IMR-90 (cell line): ENCODE results near the gene LCE1E. TPM values are rescaled to one million over a fixed set of nuclear protein-coding genes. Genes with fewer than 3 reads are reported as not detected.

Source experiments
- ATAC-seq: fragments of 200-7000 bp; cut with Tn5 transposase; 2 replicates; pipeline ENCODE4 v1.9.1; 2020; ENCODE audit warnings: low read depth, mild to moderate bottlenecking, moderate library complexity
- BruUV-seq: library from RNA; stranded (reverse); fragments of 400-500 nt; replicated peaks from 2 replicates; lab custom pipeline; 2021; lab: Mats Ljungman, UMichigan
- CTCF ChIA-PET: fragments of 300-600 bp; formaldehyde crosslinking; extraction: SDS; loops from one replicate; lab custom pipeline; 2021; ENCODE audit warnings: antibody characterized with exemption; lab: Yijun Ruan, JAX
- POLR2A ChIA-PET: fragments of 300-600 bp; sonication (Branson Sonifier 250); formaldehyde crosslinking; loops from one replicate; lab custom pipeline; 2022; ENCODE audit warnings: antibody characterized with exemption; ENCODE audit not compliant: unreplicated experiment; lab: Charles Lee
- DNase-seq: peaks from one replicate; pipeline ENCODE4 v3.0.0; 2013
- H2AFZ ChIP-seq: replicated peaks from 2 replicates; pipeline ENCODE3; 2013; ENCODE audit warnings: low read length, mild to moderate bottlenecking; ENCODE audit not compliant: poor library complexity
- H2AK5ac ChIP-seq: 2 replicates; pipeline ENCODE4 v1.6.1; 2013; ENCODE audit warnings: low read depth, low read length, inconsistent platforms
- H2AK9ac ChIP-seq: replicated peaks from 2 replicates; pipeline ENCODE3; 2013; ENCODE audit warnings: mild to moderate bottlenecking, low read depth, low read length, moderate library complexity; ENCODE audit not compliant: poor library complexity
- H2BK120ac ChIP-seq: 2 replicates; pipeline ENCODE4 v1.6.1; 2013; ENCODE audit warnings: low read depth, low read length, inconsistent platforms
- H2BK15ac ChIP-seq: 3 replicates; pipeline ENCODE4 v1.6.1; 2013; ENCODE audit warnings: low read depth, low read length, inconsistent platforms
- H2BK20ac ChIP-seq: 2 replicates; pipeline ENCODE4 v1.6.1; 2013; ENCODE audit warnings: low read depth, mild to moderate bottlenecking, inconsistent platforms, low read length, moderate library complexity
- H2BK5ac ChIP-seq: 2 replicates; pipeline ENCODE4 v1.6.1; 2013; ENCODE audit warnings: mild to moderate bottlenecking, low read depth, low read length, inconsistent platforms; ENCODE audit not compliant: poor library complexity, severe bottlenecking
- H3K14ac ChIP-seq: replicated peaks from 2 replicates; pipeline ENCODE4 v1.6.1; 2013; ENCODE audit warnings: low read depth, low read length, inconsistent platforms
- H3K18ac ChIP-seq: 2 replicates; pipeline ENCODE4 v1.6.1; 2013; ENCODE audit warnings: low read depth, low read length, control low read depth
- H3K23ac ChIP-seq: 2 replicates; pipeline ENCODE4 v1.6.1; 2013; ENCODE audit warnings: low read depth, low read length, inconsistent platforms
- H3K27ac ChIP-seq: 2 replicates; pipeline ENCODE4 v1.5.1; 2013; ENCODE audit warnings: mild to moderate bottlenecking, control low read depth, low read length; ENCODE audit not compliant: insufficient read depth
- H3K27me3 ChIP-seq: 2 replicates; pipeline ENCODE4 v1.6.1; 2013; ENCODE audit warnings: low read length; ENCODE audit not compliant: control insufficient read depth, insufficient read depth
- H3K36me3 ChIP-seq: 2 replicates; pipeline ENCODE4 v1.6.1; 2013; ENCODE audit warnings: low read length, mixed read lengths; ENCODE audit not compliant: control insufficient read depth, insufficient read depth
- H3K4ac ChIP-seq: 2 replicates; pipeline ENCODE4 v1.6.1; 2013; ENCODE audit warnings: low read depth, low read length, inconsistent platforms
- H3K4me1 ChIP-seq: 2 replicates; pipeline ENCODE4 v1.6.1; 2013; ENCODE audit warnings: low read length, mixed read lengths; ENCODE audit not compliant: control insufficient read depth, insufficient read depth
- H3K4me2 ChIP-seq: 2 replicates; pipeline ENCODE4 v1.6.1; 2013; ENCODE audit warnings: low read depth, mild to moderate bottlenecking, control low read depth, low read length, moderate library complexity
- H3K4me3 ChIP-seq: 2 replicates; pipeline ENCODE4 v1.5.1; 2013; ENCODE audit warnings: low read depth, mild to moderate bottlenecking, control low read depth, low read length, moderate library complexity; ENCODE audit not compliant: insufficient read depth
- H3K56ac ChIP-seq: 2 replicates; pipeline ENCODE4 v1.6.1; 2013; ENCODE audit warnings: low read length, inconsistent platforms; ENCODE audit not compliant: insufficient read depth; ENCODE audit errors: extremely low read depth
- H3K79me1 ChIP-seq, 2 experiments: 2 replicates each; pipeline ENCODE4 v1.6.1; 2013; ENCODE audit warnings: low read length in 2 of 2, inconsistent platforms in 1 of 2, low read depth in 1 of 2
- H3K9ac ChIP-seq: 2 replicates; pipeline ENCODE4 v1.6.1; 2013; ENCODE audit warnings: low read depth, low read length, control low read depth
- H3K9me1 ChIP-seq: 2 replicates; pipeline ENCODE4 v1.6.1; 2013; ENCODE audit warnings: low read length, inconsistent platforms; ENCODE audit not compliant: insufficient read depth
- H3K9me3 ChIP-seq: 2 replicates; pipeline ENCODE4 v1.6.1; 2013; ENCODE audit warnings: low read length; ENCODE audit not compliant: control insufficient read depth, insufficient read depth
- H4K20me1 ChIP-seq: 2 replicates; pipeline ENCODE4 v1.6.1; 2013; ENCODE audit warnings: low read length, inconsistent platforms; ENCODE audit not compliant: insufficient read depth
- H4K5ac ChIP-seq: 2 replicates; pipeline ENCODE4 v1.6.1; 2013; ENCODE audit warnings: mild to moderate bottlenecking, low read depth, low read length, control low read depth
- H4K8ac ChIP-seq, 2 experiments: 2 replicates each; pipeline ENCODE4 v1.6.1; 2013; ENCODE audit warnings: low read depth in 2 of 2, low read length in 2 of 2, control low read depth in 1 of 2, inconsistent platforms in 1 of 2
- H4K91ac ChIP-seq: 2 replicates; pipeline ENCODE4 v1.6.1; 2013; ENCODE audit warnings: low read depth, low read length, inconsistent platforms; ENCODE audit not compliant: insufficient read depth
- BHLHE40 ChIP-seq: fragments of 150-350 bp; IDR thresholded peaks from 2 replicates; pipeline ENCODE4 v1.6.1; 2016; ENCODE audit warnings: mild to moderate bottlenecking, low read depth, low read length
- MAFK ChIP-seq: IDR thresholded peaks from 2 replicates; pipeline ENCODE4 v1.6.1; 2012; ENCODE audit warnings: low read depth, low read length, improper control_type of control experiment
- MAZ ChIP-seq: IDR thresholded peaks from 2 replicates; pipeline ENCODE4 v1.6.1; 2012; ENCODE audit warnings: low read depth, mild to moderate bottlenecking, low read length, improper control_type of control experiment, moderate library complexity, borderline replicate concordance
- NFE2L2 ChIP-seq: fragments of 150-350 bp; IDR thresholded peaks from 2 replicates; pipeline ENCODE4 v1.6.1; 2016; ENCODE audit warnings: low read depth, mild to moderate bottlenecking, low read length
- POLR2A ChIP-seq: IDR thresholded peaks from 2 replicates; pipeline ENCODE4 v1.6.1; 2012; ENCODE audit warnings: mild to moderate bottlenecking, low read depth, low read length
- RAD21 ChIP-seq: IDR thresholded peaks from 2 replicates; pipeline ENCODE4 v1.6.1; 2012; ENCODE audit warnings: low read length, improper control_type of control experiment
- RCOR1 ChIP-seq: IDR thresholded peaks from 2 replicates; pipeline ENCODE4 v1.6.1; 2012; ENCODE audit warnings: mild to moderate bottlenecking, low read length, improper control_type of control experiment; ENCODE audit not compliant: insufficient replicate concordance
- RFX5 ChIP-seq: IDR thresholded peaks from 2 replicates; pipeline ENCODE4 v1.8.0; 2012; ENCODE audit warnings: low read depth, mild to moderate bottlenecking, low read length, moderate library complexity
- SMC3 ChIP-seq: fragments of 150-350 bp; IDR thresholded peaks from 2 replicates; pipeline ENCODE4 v1.6.1; 2016; ENCODE audit warnings: low read depth, mild to moderate bottlenecking, antibody characterized with exemption, low read length, moderate library complexity
- WGBS, 2 experiments: methylation state at CpG; one replicate each; pipeline versions ENCODE4 v1.1.5 to v1.1.7; 2013; ENCODE audit warnings: missing lambda C conversion rate in 2 of 2; ENCODE audit not compliant: insufficient read length in 1 of 2; ENCODE audit errors: extremely low coverage in 2 of 2; 5-methylcytosine and 5-hydroxymethylcytosine counted together
- dilution Hi-C: fragments of 300-500 bp; cut with HindIII; formaldehyde crosslinking; loops from one replicate; pipeline ENCODE4 v1.14.3; 2018; ENCODE audit warnings: low sequenced_read_pairs; ENCODE audit not compliant: unreplicated experiment
- in situ Hi-C: fragments of 300-500 bp; cut with MboI; formaldehyde crosslinking; loops from 3 replicates; pipeline ENCODE4 v1.14.3; 2019; ENCODE audit warnings: low sequenced_read_pairs, inconsistent platforms, mixed read lengths
- intact Hi-C: fragments of 100-400 bp; cut with micrococcal nuclease; formaldehyde crosslinking; loops from 2 replicates; pipeline ENCODE4 v1.10.0; 2022
- polyA plus RNA-seq, 3 experiments: library from polyadenylated mRNA; depleted of rRNA; stranded (reverse); fragments of >200 nt; gene quantifications; 2 replicates each; pipeline ENCODE4 v1.2.3, GENCODE V29; 2012; ENCODE audit warnings: low replicate concordance in 1 of 3
- total RNA-seq: library from RNA; depleted of rRNA; stranded (reverse); fragments of >200 nt; gene quantifications from 2 replicates; pipeline ENCODE4 v1.2.3, GENCODE V29; 2012
- TF ChIP-seq, protein P1 (sequence below): conservative IDR thresholded peaks from 2 replicates; pipeline ENCODE4 v1.5.1; 2012; ENCODE audit warnings: mild to moderate bottlenecking, low read depth, low read length, improper control_type of control experiment
- TF ChIP-seq, protein P2 (sequence below): fragments of 150-350 bp; IDR thresholded peaks from 2 replicates; pipeline ENCODE4 v1.6.1; 2017; ENCODE audit warnings: mild to moderate bottlenecking, antibody characterized with exemption, low read length, low read depth

The LCE1E gene
- total and polyA plus RNA-seq, 2 of the 4 experiments (the other 2 are of a cell fraction): not detected

DNA sequence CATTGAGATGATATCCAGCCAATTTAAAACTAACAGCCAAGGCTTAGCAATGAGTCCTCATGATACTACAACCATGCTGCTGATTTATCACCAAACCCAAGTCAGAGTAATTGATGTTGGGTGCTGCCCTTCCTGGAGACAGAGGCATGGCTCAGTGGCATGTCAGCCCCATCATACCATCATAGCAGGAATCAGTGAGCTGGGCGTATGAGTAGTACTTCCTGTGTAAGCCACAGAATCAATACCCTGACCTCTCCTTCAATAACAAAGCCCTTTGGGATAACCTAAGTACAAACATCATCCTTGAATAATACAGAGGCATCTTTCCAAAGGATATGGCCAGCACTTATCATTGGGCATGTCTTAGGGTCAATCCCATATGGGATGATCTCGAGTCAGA, 3.0 kb upstream of the LCE1E start:
- CTCF ChIA-PET: no interaction called here
- H4K20me1 ChIP-seq: no peaks in the 10 kb centered on the region
- H3K4me2 ChIP-seq: no peak overlapping the region
- no peaks in the 10 kb centered on the region for H3K9me1 ChIP-seq
- H2AK5ac ChIP-seq: no peak overlapping the region
- TF ChIP-seq POLR2A (no peak), BHLHE40 (no peak), MAFK (no peak), SMC3 (no peak), MAZ (no peak), NFE2L2 (no peak), RAD21 (no peak), RCOR1 (no peak), RFX5 (no peak)
- TF ChIP-seq, protein P1, sequence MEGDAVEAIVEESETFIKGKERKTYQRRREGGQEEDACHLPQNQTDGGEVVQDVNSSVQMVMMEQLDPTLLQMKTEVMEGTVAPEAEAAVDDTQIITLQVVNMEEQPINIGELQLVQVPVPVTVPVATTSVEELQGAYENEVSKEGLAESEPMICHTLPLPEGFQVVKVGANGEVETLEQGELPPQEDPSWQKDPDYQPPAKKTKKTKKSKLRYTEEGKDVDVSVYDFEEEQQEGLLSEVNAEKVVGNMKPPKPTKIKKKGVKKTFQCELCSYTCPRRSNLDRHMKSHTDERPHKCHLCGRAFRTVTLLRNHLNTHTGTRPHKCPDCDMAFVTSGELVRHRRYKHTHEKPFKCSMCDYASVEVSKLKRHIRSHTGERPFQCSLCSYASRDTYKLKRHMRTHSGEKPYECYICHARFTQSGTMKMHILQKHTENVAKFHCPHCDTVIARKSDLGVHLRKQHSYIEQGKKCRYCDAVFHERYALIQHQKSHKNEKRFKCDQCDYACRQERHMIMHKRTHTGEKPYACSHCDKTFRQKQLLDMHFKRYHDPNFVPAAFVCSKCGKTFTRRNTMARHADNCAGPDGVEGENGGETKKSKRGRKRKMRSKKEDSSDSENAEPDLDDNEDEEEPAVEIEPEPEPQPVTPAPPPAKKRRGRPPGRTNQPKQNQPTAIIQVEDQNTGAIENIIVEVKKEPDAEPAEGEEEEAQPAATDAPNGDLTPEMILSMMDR: no peak
- TF ChIP-seq, protein P2, sequence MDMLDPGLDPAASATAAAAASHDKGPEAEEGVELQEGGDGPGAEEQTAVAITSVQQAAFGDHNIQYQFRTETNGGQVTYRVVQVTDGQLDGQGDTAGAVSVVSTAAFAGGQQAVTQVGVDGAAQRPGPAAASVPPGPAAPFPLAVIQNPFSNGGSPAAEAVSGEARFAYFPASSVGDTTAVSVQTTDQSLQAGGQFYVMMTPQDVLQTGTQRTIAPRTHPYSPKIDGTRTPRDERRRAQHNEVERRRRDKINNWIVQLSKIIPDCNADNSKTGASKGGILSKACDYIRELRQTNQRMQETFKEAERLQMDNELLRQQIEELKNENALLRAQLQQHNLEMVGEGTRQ: no peak
- H3K9ac ChIP-seq: no peak overlapping the region
- H2BK120ac ChIP-seq: no peak overlapping the region
- dilution Hi-C loops (no loop called here), intact Hi-C loops (no loop called here), in situ Hi-C loops (no loop called here)
- H2BK5ac ChIP-seq: no peak overlapping the region
- no CpG with 5 or more reads among the region's 2 CpGs for WGBS, 2 experiments
- H3K4me1 ChIP-seq: no peaks in the 10 kb centered on the region
- no peak overlapping the region for H3K4ac ChIP-seq
- ATAC-seq (no peak), DNase-seq (no peak)
- H2BK15ac ChIP-seq: no peak overlapping the region
- H3K14ac ChIP-seq: no peak overlapping the region
- H3K4me3 ChIP-seq: no peak overlapping the region
- H2BK20ac ChIP-seq: no peak overlapping the region
- no peaks in the 10 kb centered on the region for H3K9me3 ChIP-seq
- no peak overlapping the region for H4K5ac ChIP-seq
- H3K27ac ChIP-seq: no peak overlapping the region
- H2AK9ac ChIP-seq: no peak overlapping the region
- no peak overlapping the region for H4K8ac ChIP-seq
- no peak overlapping the region for H2AFZ ChIP-seq
- no peaks in the 10 kb centered on the region for H3K27me3 ChIP-seq
- no peak overlapping the region for H3K18ac ChIP-seq
- BruUV-seq: no TSS peak
- H3K36me3 ChIP-seq: no peaks in the 10 kb centered on the region
- H3K23ac ChIP-seq: no peak overlapping the region
- H3K56ac ChIP-seq: no peak overlapping the region
- no peaks in the 10 kb centered on the region for H3K79me1 ChIP-seq
- POLR2A ChIA-PET: no interaction called here
- no peak overlapping the region for H4K91ac ChIP-seq
